SK-N-SH treated with all-trans-retinoic acid at 6 μM for 48 hours (cell line): ENCODE measurements around the gene GOLT1A.

Source experiments
- ATAC-seq: fragments of 200-7000 bp; cut with Tn5 transposase; 3 replicates; pipeline ENCODE4 v1.9.1; 2020; ENCODE audit warnings: mild to moderate bottlenecking, moderate library complexity
- ARNTL ChIP-seq: fragments of 450-650 bp; formaldehyde crosslinking; IDR thresholded peaks from 2 replicates; pipeline ENCODE4 v1.5.0; 2020; ENCODE audit warnings: low read depth, mild to moderate bottlenecking, moderate library complexity, borderline replicate concordance
- BACH2 ChIP-seq: fragments of 250-450 bp; sonication (Bioruptor Pico); IDR thresholded peaks from 2 replicates; pipeline ENCODE4 v1.9.0; 2021; ENCODE audit warnings: mild to moderate bottlenecking, borderline replicate concordance
- CREB5 ChIP-seq: fragments of 250-450 bp; sonication (Bioruptor Pico); IDR thresholded peaks from 2 replicates; pipeline ENCODE4 v1.5.1; 2020; ENCODE audit warnings: low read depth, mild to moderate bottlenecking, moderate library complexity
- CSDC2 ChIP-seq: fragments of 250-450 bp; sonication (Bioruptor Pico); IDR thresholded peaks from 2 replicates; pipeline ENCODE4 v1.5.0; 2020; ENCODE audit warnings: mild to moderate bottlenecking, moderate library complexity
- CSRNP3 ChIP-seq: fragments of 250-450 bp; sonication (Bioruptor Pico); IDR thresholded peaks from 2 replicates; pipeline ENCODE4 v1.5.1; 2021; ENCODE audit warnings: mild to moderate bottlenecking, moderate library complexity
- ESRRG ChIP-seq: fragments of 250-450 bp; sonication (Bioruptor Pico); IDR thresholded peaks from 2 replicates; pipeline ENCODE4 v1.6.1; 2021; ENCODE audit warnings: mild to moderate bottlenecking
- GLIS3 ChIP-seq: fragments of 250-450 bp; sonication (Bioruptor Pico); IDR thresholded peaks from 2 replicates; pipeline ENCODE4 v1.5.0; 2020; ENCODE audit warnings: mild to moderate bottlenecking, moderate library complexity
- ISL1 ChIP-seq: fragments of 250-450 bp; sonication (Bioruptor Pico); IDR thresholded peaks from 2 replicates; pipeline ENCODE4 v2.1.2; 2022; ENCODE audit warnings: mild to moderate bottlenecking, moderate library complexity
- OSR1 ChIP-seq: fragments of 250-450 bp; sonication (Bioruptor Pico); IDR thresholded peaks from 2 replicates; pipeline ENCODE4 v1.8.0; 2022; ENCODE audit warnings: moderate library complexity, mild to moderate bottlenecking, inconsistent platforms
- PATZ1 ChIP-seq: fragments of 250-450 bp; sonication (Bioruptor Pico); IDR thresholded peaks from 2 replicates; pipeline ENCODE4 v1.8.0; 2020; ENCODE audit warnings: mild to moderate bottlenecking, moderate library complexity, borderline replicate concordance
- POU6F1 ChIP-seq: fragments of 250-450 bp; sonication (Bioruptor Pico); IDR thresholded peaks from 2 replicates; pipeline ENCODE4 v1.8.0; 2021; ENCODE audit warnings: low read depth, mild to moderate bottlenecking, moderate library complexity, borderline replicate concordance
- PPARA ChIP-seq: fragments of 250-450 bp; sonication (Bioruptor Pico); IDR thresholded peaks from 2 replicates; pipeline ENCODE4 v1.5.0; 2020; ENCODE audit warnings: mild to moderate bottlenecking, borderline replicate concordance
- RARB ChIP-seq: fragments of 250-450 bp; sonication (Bioruptor Pico); IDR thresholded peaks from 2 replicates; pipeline ENCODE4 v1.8.0; 2021; ENCODE audit warnings: mild to moderate bottlenecking, moderate library complexity
- SNAI2 ChIP-seq: fragments of 250-450 bp; sonication (Bioruptor Pico); IDR thresholded peaks from 2 replicates; pipeline ENCODE4 v1.5.0; 2020; ENCODE audit warnings: mild to moderate bottlenecking, moderate library complexity
- TCF4 ChIP-seq: fragments of 250-450 bp; sonication (Bioruptor Pico); IDR thresholded peaks from 2 replicates; pipeline ENCODE4 v1.8.0; 2021; ENCODE audit warnings: mild to moderate bottlenecking, moderate library complexity, borderline replicate concordance
- TOX ChIP-seq: fragments of 250-450 bp; sonication (Bioruptor Pico); IDR thresholded peaks from 2 replicates; pipeline ENCODE4 v1.8.0; 2021; ENCODE audit warnings: mild to moderate bottlenecking, moderate library complexity, borderline replicate concordance
- TSHZ2 ChIP-seq: fragments of 250-450 bp; sonication (Bioruptor Pico); IDR thresholded peaks from 2 replicates; pipeline ENCODE4 v1.5.0; 2020; ENCODE audit warnings: mild to moderate bottlenecking, moderate library complexity
- ZC3H10 ChIP-seq: fragments of 250-450 bp; sonication (Bioruptor Pico); IDR thresholded peaks from 2 replicates; pipeline ENCODE4 v1.5.1; 2021; ENCODE audit warnings: mild to moderate bottlenecking, moderate library complexity
- ZFP30 ChIP-seq: fragments of 450-650 bp; formaldehyde crosslinking; IDR thresholded peaks from 2 replicates; pipeline ENCODE4 v1.5.0; 2022; ENCODE audit warnings: mild to moderate bottlenecking, moderate library complexity
- ZNF70 ChIP-seq: fragments of 450-650 bp; formaldehyde crosslinking; IDR thresholded peaks from 2 replicates; pipeline ENCODE4 v1.5.0; 2020; ENCODE audit warnings: mild to moderate bottlenecking, moderate library complexity
- ZNF8 ChIP-seq: fragments of 450-650 bp; formaldehyde crosslinking; IDR thresholded peaks from 2 replicates; pipeline ENCODE4 v1.5.0; 2020; ENCODE audit warnings: mild to moderate bottlenecking, moderate library complexity

The GOLT1A gene

GRCh38 chr1:204227996-204228785 is 14.4 kb upstream of the GOLT1A start:
- TF ChIP-seq BACH2 (CRISPR knock-in tag) (no peak), PPARA (CRISPR knock-in tag) (no peak), CREB5 (no peak), TSHZ2 (no peak), PATZ1 (CRISPR knock-in tag) (no peak), ARNTL (CRISPR knock-in tag) (no peak), ZC3H10 (no peak), TCF4 (CRISPR knock-in tag) (no peak), CSDC2 (no peak), ZFP30 (CRISPR knock-in tag) (no peak), OSR1 (CRISPR knock-in tag) (no peak), RARB (CRISPR knock-in tag) (no peak), GLIS3 (no peak), CSRNP3 (CRISPR knock-in tag) (no peak), POU6F1 (CRISPR knock-in tag) (no peak), TOX (no peak), ZNF70 (CRISPR knock-in tag) (no peak), ZNF8 (CRISPR knock-in tag) (no peak), ISL1 (CRISPR knock-in tag) (no peak), SNAI2 (CRISPR knock-in tag) (no peak)

GRCh38 chr1:204227351-204227750 is 13.6 kb upstream of the GOLT1A start:
- TF ChIP-seq TCF4 (CRISPR knock-in tag): no peak
- no peak for TF ChIP-seq RARB (CRISPR knock-in tag)
- TF ChIP-seq TSHZ2: no peak
- TF ChIP-seq ZFP30 (CRISPR knock-in tag): no peak
- TF ChIP-seq ZNF8 (CRISPR knock-in tag): no peak
- no peak for TF ChIP-seq CREB5
- TF ChIP-seq ARNTL (CRISPR knock-in tag): no peak
- TF ChIP-seq ESRRG (CRISPR knock-in tag): no peak
- no peak for TF ChIP-seq CSDC2
- no peak for TF ChIP-seq ZC3H10
- no peak for TF ChIP-seq TOX
- TF ChIP-seq, all 23 proteins: peak for 0

More at GRCh38 chr1:204227996-204228785, 14.4 kb upstream of the GOLT1A start:
- no peak for ATAC-seq

More at GRCh38 chr1:204227351-204227750, 13.6 kb upstream of the GOLT1A start:
- ATAC-seq: no peak
